GM23338 (cell line): ENCODE results near the gene MND1. TPM values are rescaled to one million over a fixed set of nuclear protein-coding genes. Genes with fewer than 3 reads are reported as not detected.

Experiments
- ATAC-seq: fragments of 200-7000 bp; cut with Tn5 transposase; 3 replicates; pipeline ENCODE4 v1.9.1; 2020
- DNase-seq: peaks from one replicate; pipeline ENCODE4 v3.0.0-alpha.2; 2015; ENCODE audit warnings: low spot score
- H2AFZ ChIP-seq: fragments of 200-600 bp; sonication (generic); 2 replicates; pipeline ENCODE4 v1.8.0; 2016; ENCODE audit warnings: antibody characterized with exemption, mild to moderate bottlenecking, moderate library complexity
- H3F3A ChIP-seq: fragments of 200-600 bp; sonication (generic); replicated peaks from 2 replicates; pipeline ENCODE4 v1.8.0; 2017; ENCODE audit warnings: antibody characterized with exemption, mixed run types, low read depth
- H3K27ac ChIP-seq: fragments of 200-600 bp; sonication (generic); 2 replicates; pipeline ENCODE4 v1.6.1; 2016; ENCODE audit warnings: low read depth
- H3K27me3 ChIP-seq: fragments of 200-600 bp; sonication (generic); 2 replicates; pipeline ENCODE4 v1.8.0; 2016; ENCODE audit warnings: mild to moderate bottlenecking, mixed run types, moderate library complexity; ENCODE audit not compliant: insufficient read depth
- H3K36me3 ChIP-seq: fragments of 200-600 bp; sonication (generic); 2 replicates; pipeline ENCODE4 v1.8.0; 2016; ENCODE audit warnings: mild to moderate bottlenecking; ENCODE audit not compliant: insufficient read depth
- H3K4me1 ChIP-seq: fragments of 200-600 bp; sonication (generic); 2 replicates; pipeline ENCODE4 v1.8.0; 2016; ENCODE audit warnings: mild to moderate bottlenecking, moderate library complexity; ENCODE audit not compliant: insufficient read depth
- H3K4me2 ChIP-seq: fragments of 200-600 bp; sonication (generic); 2 replicates; pipeline ENCODE4 v1.7.1; 2017; ENCODE audit warnings: mixed run types
- H3K4me3 ChIP-seq: fragments of 200-600 bp; sonication (generic); 2 replicates; pipeline ENCODE4 v1.6.1; 2016; ENCODE audit warnings: mixed run types
- H3K79me2 ChIP-seq: fragments of 200-600 bp; sonication (generic); replicated peaks from 2 replicates; pipeline ENCODE4 v1.8.0; 2017; ENCODE audit warnings: mild to moderate bottlenecking; ENCODE audit not compliant: insufficient read depth
- H3K9me2 ChIP-seq: fragments of 200-600 bp; sonication (generic); 2 replicates; pipeline ENCODE4 v1.8.0; 2017; ENCODE audit not compliant: insufficient read depth
- H4K20me1 ChIP-seq: fragments of 200-600 bp; sonication (generic); replicated peaks from 2 replicates; pipeline ENCODE4 v1.8.0; 2017; ENCODE audit warnings: mild to moderate bottlenecking; ENCODE audit not compliant: insufficient read depth
- H3K27ac Mint-ChIP-seq: 2 replicates; pipeline ENCODE4 v1.8.0; 2020; ENCODE audit warnings: inconsistent platforms, mild to moderate bottlenecking, moderate library complexity, mixed read lengths
- H3K27me3 Mint-ChIP-seq: 3 replicates; pipeline ENCODE4 v1.8.0; 2022; ENCODE audit warnings: low read depth, mild to moderate bottlenecking, moderate library complexity, mixed read lengths, inconsistent platforms; ENCODE audit not compliant: insufficient read depth, poor library complexity
- H3K36me3 Mint-ChIP-seq: 3 replicates; pipeline ENCODE4 v1.8.0; 2021; ENCODE audit warnings: low read depth, mild to moderate bottlenecking, inconsistent platforms, moderate library complexity, mixed read lengths
- H3K4me1 Mint-ChIP-seq: 3 replicates; pipeline ENCODE4 v1.8.0; 2020; ENCODE audit warnings: mild to moderate bottlenecking, inconsistent platforms, mixed read lengths
- H3K4me3 Mint-ChIP-seq: 3 replicates; pipeline ENCODE4 v1.8.0; 2021; ENCODE audit warnings: moderate library complexity, mild to moderate bottlenecking, inconsistent platforms, mixed read lengths
- H3K9me3 Mint-ChIP-seq: 3 replicates; pipeline ENCODE4 v1.8.0; 2020; ENCODE audit warnings: moderate library complexity, mild to moderate bottlenecking, inconsistent platforms, mixed read lengths
- CREB1 ChIP-seq: fragments of 250-450 bp; sonication (Bioruptor Pico); IDR thresholded peaks from 2 replicates; pipeline ENCODE4 v1.5.0; 2020; ENCODE audit warnings: low read depth, mild to moderate bottlenecking, moderate library complexity
- EZH2 ChIP-seq: fragments of 200-600 bp; sonication (generic); IDR thresholded peaks from one replicate; pipeline ENCODE4 v1.8.0; 2017; ENCODE audit warnings: antibody characterized with exemption, mild to moderate bottlenecking, low read depth; ENCODE audit not compliant: unreplicated experiment
- EZH2phosphoT487 ChIP-seq: fragments of 200-600 bp; sonication (generic); IDR thresholded peaks from one replicate; pipeline ENCODE4 v1.8.1; 2018; ENCODE audit warnings: antibody characterized with exemption; ENCODE audit not compliant: unreplicated experiment
- JUNB ChIP-seq: IDR thresholded peaks from one replicate; pipeline ENCODE4 v1.6.1; 2016; ENCODE audit warnings: antibody characterized with exemption; ENCODE audit not compliant: unreplicated experiment
- NANOG ChIP-seq: IDR thresholded peaks from 2 replicates; pipeline ENCODE4 v1.6.1; 2016; ENCODE audit warnings: antibody characterized with exemption, borderline replicate concordance
- POLR2AphosphoS5 ChIP-seq: IDR thresholded peaks from 2 replicates; pipeline ENCODE4 v1.6.1; 2016; ENCODE audit warnings: antibody characterized with exemption, low read depth
- STAT1 ChIP-seq: IDR thresholded peaks from one replicate; pipeline ENCODE4 v1.6.1; 2016; ENCODE audit warnings: antibody characterized with exemption; ENCODE audit not compliant: unreplicated experiment
- ZNF114 ChIP-seq: fragments of 250-450 bp; sonication (Bioruptor Pico); IDR thresholded peaks from 2 replicates; pipeline ENCODE4 v1.5.0; 2020; ENCODE audit warnings: mild to moderate bottlenecking, moderate library complexity
- ZNF331 ChIP-seq: fragments of 250-450 bp; sonication (Bioruptor Pico); IDR thresholded peaks from 2 replicates; pipeline ENCODE4 v1.5.0; 2020; ENCODE audit warnings: low read depth, mild to moderate bottlenecking, moderate library complexity
- ZNF462 ChIP-seq: fragments of 250-450 bp; sonication (Bioruptor Pico); IDR thresholded peaks from 2 replicates; pipeline ENCODE4 v1.5.0; 2020; ENCODE audit warnings: mild to moderate bottlenecking, moderate library complexity
- polyA plus RNA-seq: library from polyadenylated mRNA; unstranded; fragments of >200 nt; fragmentation: Nextera tagmentation; extraction: Ambion mirVana; gene quantifications from 2 replicates; pipeline ENCODE4 v1.2.1, GENCODE V29; 2016
- total RNA-seq: library from RNA; depleted of rRNA; stranded (reverse); fragments of >200 nt; shearing (Covaris generic); gene quantifications from 2 replicates; pipeline ENCODE4 v1.2.3, GENCODE V29; 2014
- TF ChIP-seq, protein P1 (sequence below): IDR thresholded peaks from one replicate; pipeline ENCODE4 v1.6.1; 2018; ENCODE audit warnings: antibody characterized with exemption; ENCODE audit not compliant: unreplicated experiment
- TF ChIP-seq, protein P2 (sequence below), 2 experiments: fragments of 200-600 bp in 1 of 2; sonication (generic) in 1 of 2; conservative IDR thresholded peaks; 2 replicates each; pipeline versions ENCODE4 v1.5.1 to v1.6.1; 2016 to 2017; ENCODE audit warnings: antibody characterized with exemption in 2 of 2, low read depth in 2 of 2, mild to moderate bottlenecking in 2 of 2, moderate library complexity in 1 of 2
- TF ChIP-seq, protein P3 (sequence below): IDR thresholded peaks from 2 replicates; pipeline ENCODE4 v1.6.1; 2016; ENCODE audit warnings: antibody characterized with exemption

MND1 gene
- total and polyA plus RNA-seq, 2 experiments from 2014 or later = 22.5 to 63.5 TPM

DNA sequence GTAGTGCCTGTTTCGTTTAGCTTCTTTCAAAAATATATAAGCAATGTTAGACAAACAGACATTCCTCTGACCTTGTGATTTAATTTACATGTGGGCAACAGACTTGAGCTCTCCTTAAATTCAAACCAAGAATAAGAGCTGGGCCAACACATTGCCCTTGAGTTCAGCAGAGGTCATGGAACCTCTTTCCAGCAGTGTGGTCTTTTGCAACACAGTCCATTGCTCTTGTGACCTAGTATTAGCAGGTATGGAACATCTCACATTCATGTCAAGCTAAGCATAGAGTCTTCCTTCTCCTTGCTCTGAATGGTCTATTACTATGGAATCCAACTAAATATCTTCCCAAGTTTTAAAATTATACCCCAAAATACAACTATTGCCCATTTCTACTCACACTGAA, 33.7 kb upstream of the MND1 start:
- Mint-ChIP-seq H3K36me3 (peaks cover 38% of the 10 kb centered on the region), H3K4me1 (no peaks in the 10 kb centered on the region), H3K9me3 (no peaks in the 10 kb centered on the region), H3K4me3 (no peak overlapping the region), H3K27me3 (no peaks in the 10 kb centered on the region), H3K27ac (no peak overlapping the region)
- H4K20me1 ChIP-seq = no peaks in the 10 kb centered on the region
- no peak overlapping the region for H3K4me2 ChIP-seq
- H3K4me1 ChIP-seq = no peaks in the 10 kb centered on the region
- TF ChIP-seq POLR2AphosphoS5 (no peak), ZNF462 (CRISPR knock-in tag) (no peak), NANOG (no peak), EZH2phosphoT487 (no peak), CREB1 (no peak), ZNF114 (no peak), STAT1 (no peak), ZNF331 (CRISPR knock-in tag) (no peak), JUNB (no peak), EZH2 (no peak)
- TF ChIP-seq, protein P1, sequence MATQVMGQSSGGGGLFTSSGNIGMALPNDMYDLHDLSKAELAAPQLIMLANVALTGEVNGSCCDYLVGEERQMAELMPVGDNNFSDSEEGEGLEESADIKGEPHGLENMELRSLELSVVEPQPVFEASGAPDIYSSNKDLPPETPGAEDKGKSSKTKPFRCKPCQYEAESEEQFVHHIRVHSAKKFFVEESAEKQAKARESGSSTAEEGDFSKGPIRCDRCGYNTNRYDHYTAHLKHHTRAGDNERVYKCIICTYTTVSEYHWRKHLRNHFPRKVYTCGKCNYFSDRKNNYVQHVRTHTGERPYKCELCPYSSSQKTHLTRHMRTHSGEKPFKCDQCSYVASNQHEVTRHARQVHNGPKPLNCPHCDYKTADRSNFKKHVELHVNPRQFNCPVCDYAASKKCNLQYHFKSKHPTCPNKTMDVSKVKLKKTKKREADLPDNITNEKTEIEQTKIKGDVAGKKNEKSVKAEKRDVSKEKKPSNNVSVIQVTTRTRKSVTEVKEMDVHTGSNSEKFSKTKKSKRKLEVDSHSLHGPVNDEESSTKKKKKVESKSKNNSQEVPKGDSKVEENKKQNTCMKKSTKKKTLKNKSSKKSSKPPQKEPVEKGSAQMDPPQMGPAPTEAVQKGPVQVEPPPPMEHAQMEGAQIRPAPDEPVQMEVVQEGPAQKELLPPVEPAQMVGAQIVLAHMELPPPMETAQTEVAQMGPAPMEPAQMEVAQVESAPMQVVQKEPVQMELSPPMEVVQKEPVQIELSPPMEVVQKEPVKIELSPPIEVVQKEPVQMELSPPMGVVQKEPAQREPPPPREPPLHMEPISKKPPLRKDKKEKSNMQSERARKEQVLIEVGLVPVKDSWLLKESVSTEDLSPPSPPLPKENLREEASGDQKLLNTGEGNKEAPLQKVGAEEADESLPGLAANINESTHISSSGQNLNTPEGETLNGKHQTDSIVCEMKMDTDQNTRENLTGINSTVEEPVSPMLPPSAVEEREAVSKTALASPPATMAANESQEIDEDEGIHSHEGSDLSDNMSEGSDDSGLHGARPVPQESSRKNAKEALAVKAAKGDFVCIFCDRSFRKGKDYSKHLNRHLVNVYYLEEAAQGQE = no peak
- TF ChIP-seq, protein P2, sequence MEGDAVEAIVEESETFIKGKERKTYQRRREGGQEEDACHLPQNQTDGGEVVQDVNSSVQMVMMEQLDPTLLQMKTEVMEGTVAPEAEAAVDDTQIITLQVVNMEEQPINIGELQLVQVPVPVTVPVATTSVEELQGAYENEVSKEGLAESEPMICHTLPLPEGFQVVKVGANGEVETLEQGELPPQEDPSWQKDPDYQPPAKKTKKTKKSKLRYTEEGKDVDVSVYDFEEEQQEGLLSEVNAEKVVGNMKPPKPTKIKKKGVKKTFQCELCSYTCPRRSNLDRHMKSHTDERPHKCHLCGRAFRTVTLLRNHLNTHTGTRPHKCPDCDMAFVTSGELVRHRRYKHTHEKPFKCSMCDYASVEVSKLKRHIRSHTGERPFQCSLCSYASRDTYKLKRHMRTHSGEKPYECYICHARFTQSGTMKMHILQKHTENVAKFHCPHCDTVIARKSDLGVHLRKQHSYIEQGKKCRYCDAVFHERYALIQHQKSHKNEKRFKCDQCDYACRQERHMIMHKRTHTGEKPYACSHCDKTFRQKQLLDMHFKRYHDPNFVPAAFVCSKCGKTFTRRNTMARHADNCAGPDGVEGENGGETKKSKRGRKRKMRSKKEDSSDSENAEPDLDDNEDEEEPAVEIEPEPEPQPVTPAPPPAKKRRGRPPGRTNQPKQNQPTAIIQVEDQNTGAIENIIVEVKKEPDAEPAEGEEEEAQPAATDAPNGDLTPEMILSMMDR (conservative IDR thresholded peaks at IDR 0.05; ENCODE audit: low read depth in 2 of 2) = no peak
- TF ChIP-seq, protein P3, sequence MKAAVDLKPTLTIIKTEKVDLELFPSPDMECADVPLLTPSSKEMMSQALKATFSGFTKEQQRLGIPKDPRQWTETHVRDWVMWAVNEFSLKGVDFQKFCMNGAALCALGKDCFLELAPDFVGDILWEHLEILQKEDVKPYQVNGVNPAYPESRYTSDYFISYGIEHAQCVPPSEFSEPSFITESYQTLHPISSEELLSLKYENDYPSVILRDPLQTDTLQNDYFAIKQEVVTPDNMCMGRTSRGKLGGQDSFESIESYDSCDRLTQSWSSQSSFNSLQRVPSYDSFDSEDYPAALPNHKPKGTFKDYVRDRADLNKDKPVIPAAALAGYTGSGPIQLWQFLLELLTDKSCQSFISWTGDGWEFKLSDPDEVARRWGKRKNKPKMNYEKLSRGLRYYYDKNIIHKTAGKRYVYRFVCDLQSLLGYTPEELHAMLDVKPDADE = no peak
- no peaks in the 10 kb centered on the region for H3K36me3 ChIP-seq
- 0 out of 2 replicates have a peak, but pooled peaks cover 6% of the 10 kb centered on the region for H3K79me2 ChIP-seq
- no peaks in the 10 kb centered on the region for H3K9me2 ChIP-seq
- no peak for ATAC-seq
- H3F3A ChIP-seq = peaks cover 3% of the 10 kb centered on the region; the same call in 1 of the 2 replicates
- no peak overlapping the region for H3K4me3 ChIP-seq
- H3K27me3 ChIP-seq = no peaks in the 10 kb centered on the region
- H2AFZ ChIP-seq = no peak overlapping the region
- H3K27ac ChIP-seq = no peak overlapping the region
- no peak for DNase-seq
